Hematopoietic multipotent progenitor cell treated with erythropoietin and hydrocortisone succinate and interleukin-3 and kit ligand, for 17 days (in vitro differentiated cells): ENCODE results near the gene PCP2.

Experiments used
- DNase-seq: peaks from one replicate; pipeline ENCODE4 v3.0.0-alpha.2; 2015; ENCODE audit warnings: low spot score

PCP2 gene

GRCh38 chr19:7596211-7596937, 37.1 kb downstream of the PCP2 start:
- DNase-seq, result no peak

- no peak for DNase-seq
Observed at GRCh38 chr19:7595466-7596133, 37.9 kb downstream of the PCP2 start, which contains the start of gene CAMSAP3. Gene CAMSAP3 (plus strand): TSS chr19:7595863. CDS start chr19:7596003, 140 bp downstream.

DNA sequence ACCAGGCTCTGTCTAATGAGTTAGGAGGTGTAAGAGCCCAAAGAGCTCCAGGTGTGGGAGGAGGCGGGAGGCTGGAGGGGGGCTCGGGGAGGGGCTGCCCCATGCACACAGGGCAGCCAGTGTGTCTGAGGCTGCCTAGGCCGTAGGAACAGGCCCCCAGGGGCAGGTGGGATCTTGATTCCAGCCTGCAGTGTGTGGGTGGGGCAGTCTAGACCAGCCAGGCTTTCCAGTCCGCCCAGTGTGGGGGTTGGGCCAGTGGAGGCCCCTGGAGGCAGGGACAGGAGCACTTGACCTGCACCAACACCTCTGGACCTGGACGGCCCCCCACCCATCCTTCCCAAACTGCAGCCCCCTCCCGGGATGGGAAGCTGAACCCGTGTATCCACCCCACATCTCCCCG, 43.3 kb downstream of the PCP2 start:
- no peak for DNase-seq

DNA sequence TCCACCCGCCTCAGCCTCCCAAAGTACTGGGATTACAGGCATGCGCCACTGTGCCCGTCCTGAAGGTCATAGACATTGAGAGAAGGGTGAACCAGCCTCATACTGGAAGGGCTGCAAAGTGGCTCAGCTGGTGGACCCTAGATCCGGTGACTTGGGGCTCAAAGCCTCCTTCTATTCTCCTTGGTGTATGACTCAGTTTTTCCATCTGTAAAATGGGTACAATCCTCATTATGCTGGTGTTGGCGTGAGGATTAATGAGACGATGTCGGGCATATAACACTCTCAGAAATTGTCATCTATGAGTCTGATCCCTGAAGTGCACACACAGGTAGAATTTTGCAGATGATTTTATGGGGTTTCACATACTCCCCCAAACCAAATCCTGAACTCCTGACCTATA, 43.7 kb downstream of the PCP2 start:
- no peak for DNase-seq

- no peak for DNase-seq
Observed at GRCh38 chr19:7582446-7582845, 51.1 kb downstream of the PCP2 start.
